Measurements from ENCODE around the gene TTLL1.

DNA sequence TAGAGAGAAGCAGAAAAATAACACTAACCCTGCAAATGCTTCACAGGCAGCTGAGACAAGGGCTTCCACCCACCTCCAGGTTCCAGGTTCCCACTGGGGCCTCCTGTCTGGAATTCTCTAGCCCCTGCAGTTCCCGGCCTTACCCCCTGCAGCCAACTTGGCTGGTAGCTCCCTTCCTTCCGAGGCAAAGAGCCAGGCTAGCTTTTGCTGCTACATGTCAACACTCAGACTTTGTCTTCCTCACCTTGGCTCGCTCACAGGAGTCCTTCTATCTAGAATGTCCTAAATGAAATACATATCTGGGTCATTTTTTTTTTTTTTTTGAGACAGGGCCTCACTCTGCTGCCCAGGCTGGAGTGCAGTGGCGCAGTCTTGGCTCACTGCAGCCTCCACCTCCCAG, 9.9 kb upstream of the TTLL1 start:
- TF ChIP-seq HDAC2 (IDR thresholded peaks at IDR 0.05), result no peak
- no peak for TF ChIP-seq CBX8 (IDR thresholded peaks at IDR 0.05; ENCODE audit: borderline replicate concordance, extremely low read depth, low read depth, low read length, poor library complexity, severe bottlenecking)
- TF ChIP-seq CREB1 (IDR thresholded peaks at IDR 0.05), result no peak
- TF ChIP-seq CREB1 (CRISPR knock-in tag; IDR thresholded peaks at IDR 0.05), result no peak
- TF ChIP-seq EP300 (IDR thresholded peaks at IDR 0.05; ENCODE audit: low read length), result no peak
- no peak for TF ChIP-seq POLR2AphosphoS5 (IDR thresholded peaks at IDR 0.05; ENCODE audit: control insufficient read depth, insufficient read depth, low read depth, low read length)
- TF ChIP-seq FOXJ3 (CRISPR knock-in tag; IDR thresholded peaks at IDR 0.05), result no peak
- TF ChIP-seq, protein P1, sequence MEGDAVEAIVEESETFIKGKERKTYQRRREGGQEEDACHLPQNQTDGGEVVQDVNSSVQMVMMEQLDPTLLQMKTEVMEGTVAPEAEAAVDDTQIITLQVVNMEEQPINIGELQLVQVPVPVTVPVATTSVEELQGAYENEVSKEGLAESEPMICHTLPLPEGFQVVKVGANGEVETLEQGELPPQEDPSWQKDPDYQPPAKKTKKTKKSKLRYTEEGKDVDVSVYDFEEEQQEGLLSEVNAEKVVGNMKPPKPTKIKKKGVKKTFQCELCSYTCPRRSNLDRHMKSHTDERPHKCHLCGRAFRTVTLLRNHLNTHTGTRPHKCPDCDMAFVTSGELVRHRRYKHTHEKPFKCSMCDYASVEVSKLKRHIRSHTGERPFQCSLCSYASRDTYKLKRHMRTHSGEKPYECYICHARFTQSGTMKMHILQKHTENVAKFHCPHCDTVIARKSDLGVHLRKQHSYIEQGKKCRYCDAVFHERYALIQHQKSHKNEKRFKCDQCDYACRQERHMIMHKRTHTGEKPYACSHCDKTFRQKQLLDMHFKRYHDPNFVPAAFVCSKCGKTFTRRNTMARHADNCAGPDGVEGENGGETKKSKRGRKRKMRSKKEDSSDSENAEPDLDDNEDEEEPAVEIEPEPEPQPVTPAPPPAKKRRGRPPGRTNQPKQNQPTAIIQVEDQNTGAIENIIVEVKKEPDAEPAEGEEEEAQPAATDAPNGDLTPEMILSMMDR (IDR thresholded peaks at IDR 0.05 in 2 of 3, conservative IDR thresholded peaks at IDR 0.05 in 1 of 3; ENCODE audit: insufficient read depth in 2 of 3, low read depth in 1 of 3, low read length in 3 of 3), result no peak
- TF ChIP-seq NR2C2 (CRISPR knock-in tag; IDR thresholded peaks at IDR 0.05), result no peak
- no peak for TF ChIP-seq NR2C2 (tag; IDR thresholded peaks at IDR 0.05)
- TF ChIP-seq POLR2A (conservative IDR thresholded peaks at IDR 0.05), result no peak
- TF ChIP-seq, protein P2, sequence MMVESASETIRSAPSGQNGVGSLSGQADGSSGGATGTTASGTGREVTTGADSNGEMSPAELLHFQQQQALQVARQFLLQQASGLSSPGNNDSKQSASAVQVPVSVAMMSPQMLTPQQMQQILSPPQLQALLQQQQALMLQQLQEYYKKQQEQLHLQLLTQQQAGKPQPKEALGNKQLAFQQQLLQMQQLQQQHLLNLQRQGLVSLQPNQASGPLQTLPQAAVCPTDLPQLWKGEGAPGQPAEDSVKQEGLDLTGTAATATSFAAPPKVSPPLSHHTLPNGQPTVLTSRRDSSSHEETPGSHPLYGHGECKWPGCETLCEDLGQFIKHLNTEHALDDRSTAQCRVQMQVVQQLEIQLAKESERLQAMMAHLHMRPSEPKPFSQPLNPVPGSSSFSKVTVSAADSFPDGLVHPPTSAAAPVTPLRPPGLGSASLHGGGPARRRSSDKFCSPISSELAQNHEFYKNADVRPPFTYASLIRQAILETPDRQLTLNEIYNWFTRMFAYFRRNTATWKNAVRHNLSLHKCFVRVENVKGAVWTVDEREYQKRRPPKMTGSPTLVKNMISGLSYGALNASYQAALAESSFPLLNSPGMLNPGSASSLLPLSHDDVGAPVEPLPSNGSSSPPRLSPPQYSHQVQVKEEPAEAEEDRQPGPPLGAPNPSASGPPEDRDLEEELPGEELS (CRISPR knock-in tag; IDR thresholded peaks at IDR 0.05; ENCODE audit: borderline replicate concordance), result no peak
- TF ChIP-seq, protein P3, sequence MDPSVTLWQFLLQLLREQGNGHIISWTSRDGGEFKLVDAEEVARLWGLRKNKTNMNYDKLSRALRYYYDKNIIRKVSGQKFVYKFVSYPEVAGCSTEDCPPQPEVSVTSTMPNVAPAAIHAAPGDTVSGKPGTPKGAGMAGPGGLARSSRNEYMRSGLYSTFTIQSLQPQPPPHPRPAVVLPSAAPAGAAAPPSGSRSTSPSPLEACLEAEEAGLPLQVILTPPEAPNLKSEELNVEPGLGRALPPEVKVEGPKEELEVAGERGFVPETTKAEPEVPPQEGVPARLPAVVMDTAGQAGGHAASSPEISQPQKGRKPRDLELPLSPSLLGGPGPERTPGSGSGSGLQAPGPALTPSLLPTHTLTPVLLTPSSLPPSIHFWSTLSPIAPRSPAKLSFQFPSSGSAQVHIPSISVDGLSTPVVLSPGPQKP (CRISPR knock-in tag; IDR thresholded peaks at IDR 0.05), result no peak
- TF ChIP-seq TCF7L2 (IDR thresholded peaks at IDR 0.05; ENCODE audit: low read depth, low read length), result no peak
- TF ChIP-seq EZH2 (IDR thresholded peaks at IDR 0.05; ENCODE audit: borderline replicate concordance, low read depth, low read length), result no peak
- no peak for TF ChIP-seq EGR1 (conservative IDR thresholded peaks at IDR 0.05)

Data from K562 (cell line).